Measurements from ENCODE around the gene SLC12A9.

DNA sequence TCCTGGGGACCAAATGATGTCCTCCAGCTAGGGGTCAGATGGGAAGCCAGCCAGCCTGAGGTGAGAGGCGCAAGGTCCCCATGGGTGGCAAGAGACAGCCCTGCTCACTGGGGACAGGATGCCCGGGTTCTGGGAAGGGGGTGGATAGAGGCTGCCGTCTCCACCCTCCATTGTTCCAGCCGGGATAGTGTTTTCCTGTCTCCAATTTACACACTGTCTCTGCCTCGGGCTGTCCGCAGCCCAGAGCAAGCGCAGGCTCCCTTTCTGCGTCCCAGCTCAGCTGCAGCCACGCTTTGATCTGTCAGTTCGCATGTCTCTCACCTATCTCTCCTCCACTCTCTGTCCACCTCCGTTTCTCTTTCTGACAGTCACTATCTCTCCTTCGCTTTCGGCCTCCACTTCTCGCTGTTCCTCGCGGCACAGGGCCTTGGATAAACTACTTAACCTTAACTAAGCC is 27.3 kb upstream of the SLC12A9 start:
- TF ChIP-seq, protein P1, sequence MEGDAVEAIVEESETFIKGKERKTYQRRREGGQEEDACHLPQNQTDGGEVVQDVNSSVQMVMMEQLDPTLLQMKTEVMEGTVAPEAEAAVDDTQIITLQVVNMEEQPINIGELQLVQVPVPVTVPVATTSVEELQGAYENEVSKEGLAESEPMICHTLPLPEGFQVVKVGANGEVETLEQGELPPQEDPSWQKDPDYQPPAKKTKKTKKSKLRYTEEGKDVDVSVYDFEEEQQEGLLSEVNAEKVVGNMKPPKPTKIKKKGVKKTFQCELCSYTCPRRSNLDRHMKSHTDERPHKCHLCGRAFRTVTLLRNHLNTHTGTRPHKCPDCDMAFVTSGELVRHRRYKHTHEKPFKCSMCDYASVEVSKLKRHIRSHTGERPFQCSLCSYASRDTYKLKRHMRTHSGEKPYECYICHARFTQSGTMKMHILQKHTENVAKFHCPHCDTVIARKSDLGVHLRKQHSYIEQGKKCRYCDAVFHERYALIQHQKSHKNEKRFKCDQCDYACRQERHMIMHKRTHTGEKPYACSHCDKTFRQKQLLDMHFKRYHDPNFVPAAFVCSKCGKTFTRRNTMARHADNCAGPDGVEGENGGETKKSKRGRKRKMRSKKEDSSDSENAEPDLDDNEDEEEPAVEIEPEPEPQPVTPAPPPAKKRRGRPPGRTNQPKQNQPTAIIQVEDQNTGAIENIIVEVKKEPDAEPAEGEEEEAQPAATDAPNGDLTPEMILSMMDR (IDR thresholded peaks at IDR 0.05; ENCODE audit: low read depth, low read length): no peak
- no peak for TF ChIP-seq POLR2A (IDR thresholded peaks at IDR 0.05; ENCODE audit: extremely low read depth, insufficient read length)
